GM21515 (cell line): ENCODE measurements around the gene EVI5L.
A peak's percentile ranks its signal among the peaks of the same experiment; 100 is the strongest.
"Not testable (repeated sequence)": the region's sequence is repeated elsewhere in the genome, so short reads cannot be mapped to it uniquely, and the experiment has no call there.

Source experiments
- ATAC-seq: cut with Tn5 transposase; IDR thresholded peaks from one replicate; pipeline ENCODE4 v1.9.1; 2021; ENCODE audit not compliant: unreplicated experiment

EVI5L gene

GRCh38 chr19:7829561-7830271 lies at the start of gene EVI5L:
EVI5L (plus strand) TSS chr19:7830218; CDS start chr19:7846543, 16,325 bp downstream.
- peak; percentile 85 for ATAC-seq

GRCh38 chr19:7781157-7781556 lies 48.9 kb upstream of the EVI5L start:
- ATAC-seq: no peak

GRCh38 chr19:7783991-7784423 lies 46.0 kb upstream of the EVI5L start:
- no peak for ATAC-seq

GRCh38 chr19:7784856-7785255 lies 45.2 kb upstream of the EVI5L start:
- ATAC-seq: no peak

- ATAC-seq: no peak
Observed at GRCh38 chr19:7787141-7787540, 42.9 kb upstream of the EVI5L start.

GRCh38 chr19:7787602-7788177 lies 42.3 kb upstream of the EVI5L start:
- no peak for ATAC-seq

- no peak for ATAC-seq
Observed at GRCh38 chr19:7788178-7788932, 41.7 kb upstream of the EVI5L start.

- ATAC-seq: no peak
Observed at GRCh38 chr19:7788933-7789323, 41.1 kb upstream of the EVI5L start.

- ATAC-seq: no peak
Observed at GRCh38 chr19:7789447-7789846, 40.6 kb upstream of the EVI5L start.

GRCh38 chr19:7790416-7790815 lies 39.6 kb upstream of the EVI5L start:
- ATAC-seq: no peak

- no peak for ATAC-seq
Observed at GRCh38 chr19:7792281-7792680, 37.7 kb upstream of the EVI5L start.

GRCh38 chr19:7792701-7793100 lies 37.3 kb upstream of the EVI5L start:
- ATAC-seq: not testable (repeated sequence)

- ATAC-seq: no peak
Observed at GRCh38 chr19:7793493-7793892, 36.5 kb upstream of the EVI5L start.

- ATAC-seq: no peak
Observed at GRCh38 chr19:7795555-7796161, 34.4 kb upstream of the EVI5L start.

GRCh38 chr19:7799640-7800355 lies 30.2 kb upstream of the EVI5L start:
- no peak for ATAC-seq

- ATAC-seq: no peak
Observed at GRCh38 chr19:7801020-7801570, 28.9 kb upstream of the EVI5L start.

GRCh38 chr19:7806234-7806633 lies 23.8 kb upstream of the EVI5L start:
- no peak for ATAC-seq

- ATAC-seq: no peak
Observed at GRCh38 chr19:7806876-7807275, 23.1 kb upstream of the EVI5L start.

- ATAC-seq: no peak
Observed at GRCh38 chr19:7808108-7808507, 21.9 kb upstream of the EVI5L start.

GRCh38 chr19:7811989-7812388 lies 18.0 kb upstream of the EVI5L start:
- no peak for ATAC-seq

- ATAC-seq: no peak
Observed at GRCh38 chr19:7815325-7815724, 14.7 kb upstream of the EVI5L start.
